ENCODE measurements around the gene PLTP. TPM values are rescaled to one million over a fixed set of nuclear protein-coding genes. Genes with fewer than 3 reads are reported as not detected.
A peak's percentile ranks its signal among the peaks of the same experiment; 100 is the strongest.

Gene PLTP
- total and polyA plus RNA-seq, 2 of the 13 experiments (the other 11 are each of a cell fraction or from before 2014, with no cell fraction given): 16.9 to 28.6 TPM

DNA sequence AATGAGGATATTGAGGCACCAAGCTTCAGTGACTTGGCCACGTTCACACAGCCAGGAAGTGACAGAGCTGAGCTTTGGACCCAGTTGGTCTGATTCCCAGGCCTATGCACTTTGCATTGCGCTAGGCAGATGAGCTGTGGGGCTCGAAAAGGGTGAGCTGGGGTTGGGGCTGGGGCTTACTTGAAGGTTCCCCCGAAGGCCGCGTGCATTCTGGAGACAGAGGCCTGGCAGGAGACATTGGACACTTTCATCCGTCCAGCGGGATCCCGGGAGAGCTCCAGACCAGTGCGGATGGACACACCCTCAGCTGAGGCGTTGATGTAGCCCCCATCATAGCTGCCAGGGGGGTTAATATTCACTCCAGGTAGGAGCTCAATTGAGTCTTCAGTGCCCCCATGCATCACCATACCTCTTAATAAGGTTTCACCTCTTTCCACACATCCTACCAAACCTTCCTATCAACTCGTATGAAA lies 2.6 kb downstream of the PLTP start (continued):
- TF ChIP-seq SRSF1 (optimal IDR thresholded peaks at IDR 0.05; ENCODE audit: low read depth, low read length) (no peak), SRF (IDR thresholded peaks at IDR 0.05; ENCODE audit: low read depth, low read length) (no peak), TRIM24 (CRISPR knock-in tag; IDR thresholded peaks at IDR 0.05) (no peak), RAD51 (IDR thresholded peaks at IDR 0.05; ENCODE audit: borderline replicate concordance) (no peak), NFE2L1 (CRISPR knock-in tag; IDR thresholded peaks at IDR 0.05; ENCODE audit: borderline replicate concordance) (no peak), ZSCAN30 (CRISPR knock-in tag; IDR thresholded peaks at IDR 0.05) (no peak), NR3C1 (CRISPR knock-in tag; IDR thresholded peaks at IDR 0.05) (no peak), ZMYM2 (CRISPR knock-in tag; IDR thresholded peaks at IDR 0.05) (peak; percentile 23; the same call in 1 of the 2 replicates), SP140L (CRISPR knock-in tag; IDR thresholded peaks at IDR 0.05; ENCODE audit: borderline replicate concordance) (no peak), ZKSCAN5 (CRISPR knock-in tag; IDR thresholded peaks at IDR 0.05) (peak; percentile 81; the same call in 1 of the 2 replicates), ZNF773 (CRISPR knock-in tag; IDR thresholded peaks at IDR 0.05; ENCODE audit: borderline replicate concordance) (no peak)
- TF ChIP-seq, protein P1, sequence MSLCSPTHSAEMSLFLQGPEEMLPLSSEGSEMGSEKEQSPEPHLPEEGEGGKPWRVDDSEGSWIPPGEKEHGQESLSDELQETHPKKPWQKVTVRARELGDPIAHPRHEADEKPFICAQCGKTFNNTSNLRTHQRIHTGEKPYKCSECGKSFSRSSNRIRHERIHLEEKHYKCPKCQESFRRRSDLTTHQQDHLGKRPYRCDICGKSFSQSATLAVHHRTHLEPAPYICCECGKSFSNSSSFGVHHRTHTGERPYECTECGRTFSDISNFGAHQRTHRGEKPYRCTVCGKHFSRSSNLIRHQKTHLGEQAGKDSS (CRISPR knock-in tag; IDR thresholded peaks at IDR 0.05; ENCODE audit: borderline replicate concordance, low read depth): no peak
- TF ChIP-seq, protein P2, sequence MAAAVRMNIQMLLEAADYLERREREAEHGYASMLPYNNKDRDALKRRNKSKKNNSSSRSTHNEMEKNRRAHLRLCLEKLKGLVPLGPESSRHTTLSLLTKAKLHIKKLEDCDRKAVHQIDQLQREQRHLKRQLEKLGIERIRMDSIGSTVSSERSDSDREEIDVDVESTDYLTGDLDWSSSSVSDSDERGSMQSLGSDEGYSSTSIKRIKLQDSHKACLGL (CRISPR knock-in tag; IDR thresholded peaks at IDR 0.05): no peak
- TF ChIP-seq, protein P3, sequence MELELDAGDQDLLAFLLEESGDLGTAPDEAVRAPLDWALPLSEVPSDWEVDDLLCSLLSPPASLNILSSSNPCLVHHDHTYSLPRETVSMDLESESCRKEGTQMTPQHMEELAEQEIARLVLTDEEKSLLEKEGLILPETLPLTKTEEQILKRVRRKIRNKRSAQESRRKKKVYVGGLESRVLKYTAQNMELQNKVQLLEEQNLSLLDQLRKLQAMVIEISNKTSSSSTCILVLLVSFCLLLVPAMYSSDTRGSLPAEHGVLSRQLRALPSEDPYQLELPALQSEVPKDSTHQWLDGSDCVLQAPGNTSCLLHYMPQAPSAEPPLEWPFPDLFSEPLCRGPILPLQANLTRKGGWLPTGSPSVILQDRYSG (CRISPR knock-in tag; IDR thresholded peaks at IDR 0.05): 0 out of 2 replicates have a peak, but pooled peaks have one; percentile 14
- TF ChIP-seq, protein P4, sequence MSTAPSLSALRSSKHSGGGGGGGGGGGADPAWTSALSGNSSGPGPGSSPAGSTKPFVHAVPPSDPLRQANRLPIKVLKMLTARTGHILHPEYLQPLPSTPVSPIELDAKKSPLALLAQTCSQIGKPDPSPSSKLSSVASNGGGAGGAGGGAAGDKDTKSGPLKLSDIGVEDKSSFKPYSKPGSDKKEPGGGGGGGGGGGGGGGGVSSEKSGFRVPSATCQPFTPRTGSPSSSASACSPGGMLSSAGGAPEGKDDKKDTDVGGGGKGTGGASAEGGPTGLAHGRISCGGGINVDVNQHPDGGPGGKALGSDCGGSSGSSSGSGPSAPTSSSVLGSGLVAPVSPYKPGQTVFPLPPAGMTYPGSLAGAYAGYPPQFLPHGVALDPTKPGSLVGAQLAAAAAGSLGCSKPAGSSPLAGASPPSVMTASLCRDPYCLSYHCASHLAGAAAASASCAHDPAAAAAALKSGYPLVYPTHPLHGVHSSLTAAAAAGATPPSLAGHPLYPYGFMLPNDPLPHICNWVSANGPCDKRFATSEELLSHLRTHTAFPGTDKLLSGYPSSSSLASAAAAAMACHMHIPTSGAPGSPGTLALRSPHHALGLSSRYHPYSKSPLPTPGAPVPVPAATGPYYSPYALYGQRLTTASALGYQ (CRISPR knock-in tag; IDR thresholded peaks at IDR 0.05): no peak
- TF ChIP-seq, protein P5, sequence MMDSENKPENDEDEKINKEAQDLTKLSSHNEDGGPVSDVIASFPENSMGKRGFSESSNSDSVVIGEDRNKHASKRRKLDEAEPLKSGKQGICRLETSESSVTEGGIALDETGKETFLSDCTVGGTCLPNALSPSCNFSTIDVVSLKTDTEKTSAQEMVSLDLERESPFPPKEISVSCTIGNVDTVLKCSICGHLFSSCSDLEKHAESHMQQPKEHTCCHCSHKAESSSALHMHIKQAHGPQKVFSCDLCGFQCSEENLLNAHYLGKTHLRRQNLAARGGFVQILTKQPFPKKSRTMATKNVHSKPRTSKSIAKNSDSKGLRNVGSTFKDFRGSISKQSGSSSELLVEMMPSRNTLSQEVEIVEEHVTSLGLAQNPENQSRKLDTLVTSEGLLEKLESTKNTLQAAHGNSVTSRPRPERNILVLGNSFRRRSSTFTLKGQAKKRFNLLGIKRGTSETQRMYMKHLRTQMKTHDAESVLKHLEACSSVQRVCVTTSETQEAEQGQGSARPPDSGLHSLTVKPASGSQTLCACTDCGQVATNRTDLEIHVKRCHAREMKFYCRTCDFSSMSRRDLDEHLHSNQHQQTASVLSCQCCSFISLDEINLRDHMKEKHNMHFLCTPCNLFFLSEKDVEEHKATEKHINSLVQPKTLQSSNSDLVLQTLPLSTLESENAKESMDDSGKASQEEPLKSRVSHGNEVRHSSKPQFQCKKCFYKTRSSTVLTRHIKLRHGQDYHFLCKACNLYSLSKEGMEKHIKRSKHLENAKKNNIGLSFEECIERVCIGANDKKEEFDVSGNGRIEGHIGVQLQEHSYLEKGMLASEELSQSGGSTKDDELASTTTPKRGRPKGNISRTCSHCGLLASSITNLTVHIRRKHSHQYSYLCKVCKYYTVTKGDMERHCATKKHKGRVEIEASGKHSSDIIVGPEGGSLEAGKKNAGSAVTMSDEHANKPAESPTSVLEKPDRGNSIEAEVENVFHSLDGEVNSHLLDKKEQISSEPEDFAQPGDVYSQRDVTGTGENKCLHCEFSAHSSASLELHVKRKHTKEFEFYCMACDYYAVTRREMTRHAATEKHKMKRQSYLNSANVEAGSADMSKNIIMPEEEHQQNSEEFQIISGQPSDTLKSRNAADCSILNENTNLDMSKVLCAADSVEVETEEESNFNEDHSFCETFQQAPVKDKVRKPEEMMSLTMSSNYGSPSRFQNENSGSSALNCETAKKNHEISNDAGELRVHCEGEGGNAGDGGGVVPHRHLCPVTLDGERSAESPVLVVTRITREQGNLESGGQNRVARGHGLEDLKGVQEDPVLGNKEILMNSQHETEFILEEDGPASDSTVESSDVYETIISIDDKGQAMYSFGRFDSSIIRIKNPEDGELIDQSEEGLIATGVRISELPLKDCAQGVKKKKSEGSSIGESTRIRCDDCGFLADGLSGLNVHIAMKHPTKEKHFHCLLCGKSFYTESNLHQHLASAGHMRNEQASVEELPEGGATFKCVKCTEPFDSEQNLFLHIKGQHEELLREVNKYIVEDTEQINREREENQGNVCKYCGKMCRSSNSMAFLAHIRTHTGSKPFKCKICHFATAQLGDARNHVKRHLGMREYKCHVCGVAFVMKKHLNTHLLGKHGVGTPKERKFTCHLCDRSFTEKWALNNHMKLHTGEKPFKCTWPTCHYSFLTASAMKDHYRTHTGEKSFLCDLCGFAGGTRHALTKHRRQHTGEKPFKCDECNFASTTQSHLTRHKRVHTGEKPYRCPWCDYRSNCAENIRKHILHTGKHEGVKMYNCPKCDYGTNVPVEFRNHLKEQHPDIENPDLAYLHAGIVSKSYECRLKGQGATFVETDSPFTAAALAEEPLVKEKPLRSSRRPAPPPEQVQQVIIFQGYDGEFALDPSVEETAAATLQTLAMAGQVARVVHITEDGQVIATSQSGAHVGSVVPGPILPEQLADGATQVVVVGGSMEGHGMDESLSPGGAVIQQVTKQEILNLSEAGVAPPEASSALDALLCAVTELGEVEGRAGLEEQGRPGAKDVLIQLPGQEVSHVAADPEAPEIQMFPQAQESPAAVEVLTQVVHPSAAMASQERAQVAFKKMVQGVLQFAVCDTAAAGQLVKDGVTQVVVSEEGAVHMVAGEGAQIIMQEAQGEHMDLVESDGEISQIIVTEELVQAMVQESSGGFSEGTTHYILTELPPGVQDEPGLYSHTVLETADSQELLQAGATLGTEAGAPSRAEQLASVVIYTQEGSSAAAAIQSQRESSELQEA (CRISPR knock-in tag; IDR thresholded peaks at IDR 0.05; ENCODE audit: not compliant biosample characterization): no peak

Data from HepG2 (cell line).